Keratinocyte (primary cell): ENCODE measurements around the gene FOXS1. TPM values are rescaled to one million over a fixed set of nuclear protein-coding genes. Genes with fewer than 3 reads are reported as not detected.

Experiments
- DNase-seq: peaks from one replicate; pipeline ENCODE4 v3.0.0-alpha.2; 2011; ENCODE audit warnings: low read depth, missing footprints, low spot score
- FAIRE-seq: peaks from 2 replicates; lab custom pipeline; 2011; peaks lifted over from hg19 to GRCh38; lab: Jason Lieb, UNC
- H2AFZ ChIP-seq: 2 replicates; pipeline ENCODE4 v1.6.0; 2012; ENCODE audit warnings: low read length, control low read depth, inconsistent platforms; ENCODE audit not compliant: control insufficient read depth
- H3K27ac ChIP-seq: 2 replicates; pipeline ENCODE4 v1.5.1; 2011; ENCODE audit warnings: low read length; ENCODE audit not compliant: control insufficient read depth, insufficient read depth
- H3K27me3 ChIP-seq: 3 replicates; pipeline ENCODE4 v1.6.0; 2011; ENCODE audit warnings: low read length; ENCODE audit not compliant: control insufficient read depth, insufficient read depth; ENCODE audit errors: extremely low read depth
- H3K36me3 ChIP-seq, 2 experiments: 2 replicates in 1 of 2; 3 replicates in 1 of 2; pipeline ENCODE4 v1.5.1; 2011; ENCODE audit warnings: low read length in 2 of 2, mild to moderate bottlenecking in 1 of 2; ENCODE audit not compliant: control insufficient read depth in 2 of 2, insufficient read depth in 2 of 2; ENCODE audit errors: extremely low read depth in 1 of 2
- H3K4me1 ChIP-seq: 3 replicates; pipeline ENCODE4 v1.5.1; 2011; ENCODE audit warnings: low read length; ENCODE audit not compliant: control insufficient read depth, insufficient read depth; ENCODE audit errors: extremely low read depth
- H3K4me2 ChIP-seq: 3 replicates; pipeline ENCODE4 v1.6.0; 2011; ENCODE audit warnings: low read depth, low read length; ENCODE audit not compliant: control insufficient read depth, insufficient read depth; ENCODE audit errors: extremely low read depth
- H3K4me3 ChIP-seq, 3 experiments: fragments of 200-600 bp in 1 of 3; sonication (generic) in 1 of 3; 2 replicates in 2 of 3; 3 replicates in 1 of 3; pipeline ENCODE4 v1.5.1; 2011 to 2016; ENCODE audit warnings: low read length in 3 of 3, mild to moderate bottlenecking in 3 of 3, control low read depth in 2 of 3, inconsistent platforms in 1 of 3, low read depth in 1 of 3, mixed read lengths in 1 of 3, mixed run types in 1 of 3, moderate library complexity in 1 of 3; ENCODE audit not compliant: control insufficient read depth in 2 of 3, insufficient read depth in 2 of 3; ENCODE audit errors: extremely low read depth in 1 of 3
- H3K79me2 ChIP-seq: 2 replicates; pipeline ENCODE4 v1.6.0; 2012; ENCODE audit warnings: low read length; ENCODE audit not compliant: control insufficient read depth, insufficient read depth
- H3K9ac ChIP-seq: 3 replicates; pipeline ENCODE4 v1.6.0; 2011; ENCODE audit warnings: low read length; ENCODE audit not compliant: control insufficient read depth, insufficient read depth; ENCODE audit errors: extremely low read depth
- H3K9me1 ChIP-seq: 3 replicates; pipeline ENCODE4 v1.6.0; 2011; ENCODE audit warnings: low read length; ENCODE audit not compliant: control insufficient read depth, insufficient read depth; ENCODE audit errors: extremely low read depth
- H3K9me3 ChIP-seq: 2 replicates; pipeline ENCODE4 v1.5.1; 2012; ENCODE audit warnings: low read depth, low read length; ENCODE audit not compliant: control insufficient read depth
- H4K20me1 ChIP-seq: 3 replicates; pipeline ENCODE4 v1.6.0; 2011; ENCODE audit warnings: low read length; ENCODE audit not compliant: control insufficient read depth, insufficient read depth; ENCODE audit errors: extremely low read depth
- EZH2 ChIP-seq: IDR thresholded peaks from one replicate; pipeline ENCODE4 v1.6.1; 2012; ENCODE audit warnings: inconsistent platforms, mild to moderate bottlenecking, low read length, moderate library complexity
- dilution Hi-C: fragments of 300-500 bp; cut with MboI; formaldehyde crosslinking; loops from one replicate; pipeline ENCODE4 v1.7.0; 2020; ENCODE audit warnings: low sequenced_read_pairs; ENCODE audit not compliant: extremely low pct_ligation_motif_present
- polyA plus RNA-seq, 5 experiments: library from polyadenylated mRNA; depleted of rRNA in 3 of 5; stranded (reverse) in 3 of 5; stranded (forward) in 1 of 5; unstranded in 1 of 5; fragments of >200 nt; gene quantifications; 1 replicate in 1 of 5; 2 replicates in 3 of 5; 3 replicates in 1 of 5; pipeline versions ENCODE4 v1.2.1 to v1.2.3, GENCODE V29; 2011 to 2012; ENCODE audit warnings: missing spikeins in 2 of 5, low read depth in 1 of 5, low replicate concordance in 1 of 5
- TF ChIP-seq, protein P1 (sequence below), 3 experiments: IDR thresholded peaks in 1 of 3; conservative IDR thresholded peaks in 1 of 3; optimal IDR thresholded peaks in 1 of 3; 2 replicates in 2 of 3; 3 replicates in 1 of 3; pipeline versions ENCODE3 to v1.5.1; 2011; ENCODE audit warnings: low read length in 3 of 3, mild to moderate bottlenecking in 3 of 3, moderate library complexity in 2 of 3, control low read depth in 1 of 3, inconsistent platforms in 1 of 3; ENCODE audit not compliant: insufficient read depth in 2 of 3; ENCODE audit errors: extremely low read depth in 1 of 3

FOXS1 gene
- polyA plus RNA-seq, 1 donor (not counting 4 experiments of a cell fraction or from before 2014, with no cell fraction given) = not detected

DNA sequence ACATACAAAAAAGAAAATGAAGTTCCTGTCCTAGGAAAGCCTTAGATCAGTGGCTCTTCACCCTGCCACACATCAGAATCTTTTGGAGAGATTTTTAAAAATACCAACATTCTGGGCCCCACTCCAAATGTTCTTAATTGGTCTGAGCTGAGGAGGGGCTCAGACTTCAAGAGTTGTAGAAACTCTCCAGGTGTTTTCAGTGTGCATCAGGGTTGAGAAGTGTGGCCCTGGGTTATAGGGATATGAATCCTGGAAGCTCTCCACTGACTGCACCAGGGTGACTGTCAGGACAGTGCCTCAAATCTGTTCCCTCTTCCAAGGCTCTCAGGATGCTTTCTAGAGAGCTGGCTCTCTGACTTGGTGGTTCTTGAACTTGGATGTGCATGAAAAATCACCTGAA is 31.8 kb downstream of the FOXS1 start:
- Histone ChIP-seq H3K4me1 (peaks cover 5% of the 10 kb centered on the region), H3K4me3 (no peak overlapping the region), H3K9me1 (peaks cover 2% of the 10 kb centered on the region), H3K36me3 (no peaks in the 10 kb centered on the region), H3K27ac (no peak overlapping the region), H3K9ac (no peak overlapping the region), H3K4me2 (no peak overlapping the region), H3K27me3 (no peaks in the 10 kb centered on the region), H2AFZ (no peak overlapping the region), H4K20me1 (no peaks in the 10 kb centered on the region), H3K79me2 (no peaks in the 10 kb centered on the region), H3K9me3 (no peaks in the 10 kb centered on the region)
- TF ChIP-seq, protein P1, sequence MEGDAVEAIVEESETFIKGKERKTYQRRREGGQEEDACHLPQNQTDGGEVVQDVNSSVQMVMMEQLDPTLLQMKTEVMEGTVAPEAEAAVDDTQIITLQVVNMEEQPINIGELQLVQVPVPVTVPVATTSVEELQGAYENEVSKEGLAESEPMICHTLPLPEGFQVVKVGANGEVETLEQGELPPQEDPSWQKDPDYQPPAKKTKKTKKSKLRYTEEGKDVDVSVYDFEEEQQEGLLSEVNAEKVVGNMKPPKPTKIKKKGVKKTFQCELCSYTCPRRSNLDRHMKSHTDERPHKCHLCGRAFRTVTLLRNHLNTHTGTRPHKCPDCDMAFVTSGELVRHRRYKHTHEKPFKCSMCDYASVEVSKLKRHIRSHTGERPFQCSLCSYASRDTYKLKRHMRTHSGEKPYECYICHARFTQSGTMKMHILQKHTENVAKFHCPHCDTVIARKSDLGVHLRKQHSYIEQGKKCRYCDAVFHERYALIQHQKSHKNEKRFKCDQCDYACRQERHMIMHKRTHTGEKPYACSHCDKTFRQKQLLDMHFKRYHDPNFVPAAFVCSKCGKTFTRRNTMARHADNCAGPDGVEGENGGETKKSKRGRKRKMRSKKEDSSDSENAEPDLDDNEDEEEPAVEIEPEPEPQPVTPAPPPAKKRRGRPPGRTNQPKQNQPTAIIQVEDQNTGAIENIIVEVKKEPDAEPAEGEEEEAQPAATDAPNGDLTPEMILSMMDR (optimal IDR thresholded peaks at IDR 0.05 in 1 of 3, IDR thresholded peaks at IDR 0.05 in 1 of 3, conservative IDR thresholded peaks at IDR 0.05 in 1 of 3; ENCODE audit: extremely low read depth in 1 of 3, insufficient read depth in 2 of 3, low read length in 3 of 3) = no peak
- TF ChIP-seq EZH2 = no peak
- no peak for DNase-seq
- dilution Hi-C loops = no loop called here
- no peak for FAIRE-seq

GRCh38 chr20:31811796-31812728 is 33.3 kb downstream of the FOXS1 start:
- H3K27me3 ChIP-seq = no peaks in the 10 kb centered on the region

More at GRCh38 chr20:31811796-31812728, 33.3 kb downstream of the FOXS1 start:
- dilution Hi-C loops = no loop called here
- Histone ChIP-seq H3K4me1 (peaks cover 5% of the 10 kb centered on the region), H3K4me3 (no peak overlapping the region), H3K27ac (no peak overlapping the region), H3K79me2 (no peaks in the 10 kb centered on the region), H2AFZ (no peak overlapping the region), H3K9me3 (no peaks in the 10 kb centered on the region), H3K36me3 (no peaks in the 10 kb centered on the region), H3K9ac (no peak overlapping the region), H3K4me2 (no peak overlapping the region), H3K9me1 (peaks cover 2% of the 10 kb centered on the region), H4K20me1 (peaks cover 2% of the 10 kb centered on the region)
- FAIRE-seq = no peak
- TF ChIP-seq, protein P1 (optimal IDR thresholded peaks at IDR 0.05 in 1 of 3, IDR thresholded peaks at IDR 0.05 in 1 of 3, conservative IDR thresholded peaks at IDR 0.05 in 1 of 3; ENCODE audit: extremely low read depth in 1 of 3, insufficient read depth in 2 of 3, low read length in 3 of 3) = no peak
- TF ChIP-seq EZH2 = no peak
- DNase-seq = no peak
